Left lung (tissue), 10 donors: ENCODE results near the gene TCTN3. TPM values are rescaled to one million over a fixed set of nuclear protein-coding genes. Genes with fewer than 3 reads are reported as not detected.

ENCODE experiments used
- ATAC-seq: fragments of 200-7000 bp; cut with Tn5 transposase; one replicate; pipeline ENCODE4 v1.9.1; 2020; ENCODE audit warnings: moderate library complexity
- DNase-seq, 4 donors: peaks; one replicate each; pipeline ENCODE4 v3.0.0-alpha.2; 2013 to 2020
- H3K27ac ChIP-seq, 2 donors: fragments of 200-600 bp; sonication (generic) in 1 of 2; one replicate each; pipeline versions ENCODE4 v1.5.0 to v1.8.0; 2020 to 2021
- H3K27me3 ChIP-seq, 2 donors: fragments of 200-600 bp; sonication (generic) in 1 of 2; one replicate each; pipeline versions ENCODE4 v1.5.0 to v1.8.0; 2020 to 2021
- H3K36me3 ChIP-seq, 2 donors: fragments of 200-600 bp; sonication (generic) in 1 of 2; one replicate each; pipeline versions ENCODE4 v1.5.0 to v1.8.0; 2020 to 2021
- H3K4me1 ChIP-seq, 2 donors: fragments of 200-600 bp; one replicate each; pipeline ENCODE4 v1.8.0; 2021
- H3K4me3 ChIP-seq, 2 donors: fragments of 200-600 bp; sonication (generic) in 1 of 2; one replicate each; pipeline versions ENCODE4 v1.5.0 to v1.8.0; 2020 to 2021; ENCODE audit warnings: mild to moderate bottlenecking in 1 of 2
- H3K9me3 ChIP-seq, 2 donors: fragments of 200-600 bp; sonication (generic) in 1 of 2; one replicate each; pipeline versions ENCODE4 v1.5.0 to v1.8.0; 2020 to 2021
- intact Hi-C, 2 donors: fragments of 100-400 bp; cut with DNase I; formaldehyde crosslinking; loops; one replicate each; pipeline versions ENCODE4 v1.11.2 to v1.14.2; 2022
- polyA plus RNA-seq, 6 donors: library from polyadenylated mRNA; unstranded; fragments of 120-200 nt; gene quantifications; one replicate each; pipeline ENCODE4 v1.2.1, GENCODE V29; 2013; ENCODE audit not compliant: insufficient read length in 6 of 6
- total RNA-seq, 2 donors: library from RNA; stranded (reverse); fragmentation: NEBNext Ultra II Directional; extraction: Animal tissue kit (Norgen Biotek cat#: 25700); gene quantifications; one replicate each; pipeline ENCODE4 v1.2.1, GENCODE V29; 2021
- TF ChIP-seq, protein P1 (sequence below), 2 donors: fragments of 200-600 bp; sonication (generic) in 1 of 2; IDR thresholded peaks; one replicate each; pipeline versions ENCODE4 v1.5.0 to v1.8.0; 2021; ENCODE audit warnings: antibody characterized with exemption in 2 of 2
- donor health status: DM: no; HTN: yes; CAD: no.
- donor health status: DM: no; HTN: no; CAD: no.

TCTN3 gene
- total and polyA plus RNA-seq, 8 donors: 36.2 to 65.1 (median 59.4) TPM

DNA sequence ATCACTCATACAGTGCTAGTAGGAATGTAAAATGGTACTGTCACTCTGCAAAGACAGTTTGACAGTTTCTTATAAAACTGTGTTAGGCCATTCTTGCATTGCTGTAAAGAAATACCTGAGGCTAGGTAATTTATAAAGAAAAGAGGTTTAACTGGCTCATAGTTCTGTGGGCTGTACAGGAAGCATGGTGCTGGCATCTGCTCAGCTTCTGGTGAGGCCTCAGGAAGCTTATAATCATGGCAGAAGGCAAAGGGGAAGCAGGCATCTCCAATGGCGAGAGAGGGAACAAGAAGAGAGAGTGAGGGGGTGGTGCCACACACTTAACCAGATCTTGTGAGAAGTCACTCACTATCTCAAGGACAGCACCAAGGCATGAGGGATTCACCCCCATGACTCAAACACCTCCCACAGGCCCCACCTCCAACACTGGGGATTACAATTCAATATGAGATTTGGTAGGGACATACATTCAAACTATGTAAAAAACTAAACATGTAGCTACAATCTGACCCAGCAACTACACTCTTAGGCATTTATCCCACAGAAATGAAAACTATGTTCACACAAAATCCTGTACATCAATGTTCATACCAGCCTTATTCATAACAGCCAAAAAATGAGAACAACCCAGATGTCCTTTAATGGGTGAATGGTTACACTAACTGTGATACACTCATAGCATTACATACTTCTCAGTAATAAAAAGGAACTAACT is 42.2 kb downstream of the TCTN3 start:
- no peak overlapping the region for H3K27ac ChIP-seq
- TF ChIP-seq, protein P1, sequence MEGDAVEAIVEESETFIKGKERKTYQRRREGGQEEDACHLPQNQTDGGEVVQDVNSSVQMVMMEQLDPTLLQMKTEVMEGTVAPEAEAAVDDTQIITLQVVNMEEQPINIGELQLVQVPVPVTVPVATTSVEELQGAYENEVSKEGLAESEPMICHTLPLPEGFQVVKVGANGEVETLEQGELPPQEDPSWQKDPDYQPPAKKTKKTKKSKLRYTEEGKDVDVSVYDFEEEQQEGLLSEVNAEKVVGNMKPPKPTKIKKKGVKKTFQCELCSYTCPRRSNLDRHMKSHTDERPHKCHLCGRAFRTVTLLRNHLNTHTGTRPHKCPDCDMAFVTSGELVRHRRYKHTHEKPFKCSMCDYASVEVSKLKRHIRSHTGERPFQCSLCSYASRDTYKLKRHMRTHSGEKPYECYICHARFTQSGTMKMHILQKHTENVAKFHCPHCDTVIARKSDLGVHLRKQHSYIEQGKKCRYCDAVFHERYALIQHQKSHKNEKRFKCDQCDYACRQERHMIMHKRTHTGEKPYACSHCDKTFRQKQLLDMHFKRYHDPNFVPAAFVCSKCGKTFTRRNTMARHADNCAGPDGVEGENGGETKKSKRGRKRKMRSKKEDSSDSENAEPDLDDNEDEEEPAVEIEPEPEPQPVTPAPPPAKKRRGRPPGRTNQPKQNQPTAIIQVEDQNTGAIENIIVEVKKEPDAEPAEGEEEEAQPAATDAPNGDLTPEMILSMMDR (IDR thresholded peaks at IDR 0.05): no peak
- H3K36me3 ChIP-seq: peaks cover 0 to 53% of the 10 kb centered on the region in 2 donors

DNA sequence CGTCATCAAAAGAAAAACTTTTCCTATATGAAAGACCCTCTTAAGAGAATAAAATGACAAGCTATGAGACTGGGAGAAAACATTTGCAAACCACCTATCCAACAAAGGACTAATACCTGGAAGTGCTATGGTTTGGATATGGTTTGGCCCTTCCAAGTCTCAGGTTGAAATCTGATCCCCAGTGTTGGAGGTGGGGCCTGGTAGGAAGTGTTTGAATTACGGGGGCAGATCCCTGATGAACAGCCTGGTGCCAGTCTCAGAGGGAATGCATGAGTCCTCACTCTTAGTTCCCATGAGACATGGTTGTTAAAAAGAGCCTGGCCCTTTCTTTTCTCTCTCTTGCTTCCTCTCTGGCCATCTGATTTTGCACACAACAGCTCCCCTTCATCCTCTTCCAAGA is 43.5 kb downstream of the TCTN3 start:
- peaks cover 0 to 2% of the 10 kb centered on the region in 2 donors for H3K4me1 ChIP-seq
- no peak for ATAC-seq
- peaks cover 0 to 8% of the 10 kb centered on the region in 2 donors for H3K9me3 ChIP-seq
- intact Hi-C loops: no loop called here
- no peaks in the 10 kb centered on the region for H3K27me3 ChIP-seq
- TF ChIP-seq, protein P1 (IDR thresholded peaks at IDR 0.05): no peak
- no peak overlapping the region for H3K4me3 ChIP-seq
- H3K36me3 ChIP-seq: peaks cover 0 to 63% of the 10 kb centered on the region in 2 donors
- H3K27ac ChIP-seq: no peak overlapping the region
- DNase-seq: no peak

More for the DNA sequence above, 42.2 kb downstream of the TCTN3 start:
- Histone ChIP-seq H3K27me3 (no peaks in the 10 kb centered on the region), H3K4me3 (no peak overlapping the region), H3K9me3 (peaks cover 0 to 8% of the 10 kb centered on the region in 2 donors), H3K4me1 (peaks cover 0 to 13% of the 10 kb centered on the region in 2 donors)
- no peak for ATAC-seq
- intact Hi-C loops: no loop called here
- no peak for DNase-seq

DNA sequence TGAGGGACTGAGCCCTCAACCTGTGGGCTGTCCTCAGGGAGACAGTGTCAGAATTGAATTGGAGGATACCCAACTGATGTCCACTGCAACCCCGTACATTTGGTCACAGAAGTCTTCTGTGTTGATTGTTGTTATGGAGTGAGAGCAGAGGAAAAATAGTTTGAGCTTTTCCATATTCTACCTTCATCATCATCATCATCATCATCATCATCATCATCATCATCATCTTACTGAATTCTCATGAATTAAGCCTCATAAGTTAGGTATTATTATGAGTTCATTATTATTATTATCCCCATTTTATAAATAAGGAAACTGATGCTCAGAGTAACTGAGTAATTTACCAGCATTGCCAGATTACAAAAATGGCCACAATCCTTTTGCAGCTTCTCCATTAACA is 45.6 kb downstream of the TCTN3 start:
- H3K36me3 ChIP-seq: peaks cover 0 to 66% of the 10 kb centered on the region in 2 donors
- ATAC-seq (no peak), DNase-seq (no peak)
- no peak overlapping the region for H3K4me3 ChIP-seq
- no peaks in the 10 kb centered on the region for H3K4me1 ChIP-seq
- no peak overlapping the region for H3K27ac ChIP-seq
- intact Hi-C loops: no loop called here
- TF ChIP-seq, protein P1 (IDR thresholded peaks at IDR 0.05): no peak
- peaks cover 0 to 8% of the 10 kb centered on the region in 2 donors for H3K9me3 ChIP-seq
- H3K27me3 ChIP-seq: no peaks in the 10 kb centered on the region

DNA sequence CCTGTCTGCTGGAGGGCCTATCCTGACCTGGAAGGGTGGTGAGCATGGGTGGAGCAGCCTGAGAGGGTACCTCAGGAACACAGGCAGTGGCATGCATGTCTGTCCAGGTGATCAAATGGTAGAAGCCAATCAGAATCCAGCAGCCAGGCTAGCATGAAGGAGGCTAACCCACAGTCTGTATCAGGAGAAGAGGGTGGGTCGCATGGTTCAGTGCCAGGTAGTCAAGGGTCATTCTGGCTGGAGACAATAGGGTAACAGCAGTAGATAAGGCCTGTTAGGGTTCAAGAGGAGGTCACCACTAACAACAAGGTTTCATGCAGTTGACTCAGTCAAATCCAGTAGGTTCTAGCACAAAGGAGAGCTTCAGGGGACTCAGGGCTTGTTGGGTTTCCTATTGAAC is 47.6 kb downstream of the TCTN3 start:
- intact Hi-C loops: no loop called here
- H3K4me3 ChIP-seq: no peak overlapping the region
- H3K27me3 ChIP-seq: no peaks in the 10 kb centered on the region
- DNase-seq (no peak), ATAC-seq (no peak)
- H3K36me3 ChIP-seq: peaks cover 0 to 66% of the 10 kb centered on the region in 2 donors
- H3K4me1 ChIP-seq: no peaks in the 10 kb centered on the region
- TF ChIP-seq, protein P1 (IDR thresholded peaks at IDR 0.05): no peak
- peaks cover 0 to 2% of the 10 kb centered on the region in 2 donors for H3K9me3 ChIP-seq
- H3K27ac ChIP-seq: no peak overlapping the region

DNA sequence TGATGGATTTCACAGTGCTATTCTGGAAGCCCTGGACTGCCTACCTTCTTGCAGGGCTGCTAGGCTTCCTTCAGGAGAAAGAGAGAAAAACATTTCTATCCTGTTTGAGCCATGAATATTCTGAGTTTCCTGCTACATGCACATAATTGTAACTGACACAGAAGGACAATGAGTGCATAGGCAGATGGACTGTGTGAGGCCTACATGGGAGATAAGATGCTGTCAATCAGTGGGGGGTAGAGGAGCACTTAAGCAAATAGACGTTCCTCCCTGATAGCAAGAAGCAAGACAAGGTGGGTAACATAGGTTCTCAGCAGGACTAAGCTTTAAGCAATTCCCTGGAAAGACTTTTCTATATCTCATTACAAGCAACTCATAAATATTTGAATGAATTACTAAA is 48.8 kb downstream of the TCTN3 start:
- TF ChIP-seq, protein P1 (IDR thresholded peaks at IDR 0.05): no peak
- ATAC-seq: no peak
- no peak overlapping the region for H3K27ac ChIP-seq

More for the DNA sequence above, 48.8 kb downstream of the TCTN3 start:
- Histone ChIP-seq H3K4me1 (no peaks in the 10 kb centered on the region), H3K36me3 (peaks cover 0 to 67% of the 10 kb centered on the region in 2 donors), H3K4me3 (no peak overlapping the region), H3K27me3 (no peaks in the 10 kb centered on the region), H3K9me3 (no peaks in the 10 kb centered on the region)
- no peak for DNase-seq
- intact Hi-C loops: no loop called here
